Measurements from ENCODE around the gene ZG16. TPM values are rescaled to one million over a fixed set of nuclear protein-coding genes. Genes with fewer than 3 reads are reported as not detected.
A peak's percentile ranks its signal among the peaks of the same experiment; 100 is the strongest.
"Not testable (repeated sequence)": the region's sequence is repeated elsewhere in the genome, so short reads cannot be mapped to it uniquely, and the experiment has no call there.

Gene ZG16
- total RNA-seq, 1 donor from 2014 or later = not detected

GRCh38 chr16:29736112-29736511 lies 41.9 kb upstream of the ZG16 start:
- Mint-ChIP-seq H3K27me3 (ENCODE audit: unreplicated experiment) (no peaks in the 10 kb centered on the region), H3K9me3 (ENCODE audit: unreplicated experiment) (no peaks in the 10 kb centered on the region), H3K36me3 (ENCODE audit: low read depth, unreplicated experiment) (peaks cover 8% of the 10 kb centered on the region), H3K27ac (ENCODE audit: unreplicated experiment) (no peak overlapping the region), H3K4me1 (ENCODE audit: unreplicated experiment) (peaks cover 3% of the 10 kb centered on the region), H3K4me3 (ENCODE audit: unreplicated experiment) (no peak overlapping the region)
- no peak for DNase-seq (ENCODE audit: low spot score)
- TF ChIP-seq CTCF (IDR thresholded peaks at IDR 0.05; ENCODE audit: unreplicated experiment) = no peak

GRCh38 chr16:29736764-29737163 lies 41.3 kb upstream of the ZG16 start:
- Mint-ChIP-seq H3K27ac (ENCODE audit: unreplicated experiment) (no peak overlapping the region), H3K4me1 (ENCODE audit: unreplicated experiment) (peaks cover 3% of the 10 kb centered on the region), H3K4me3 (ENCODE audit: unreplicated experiment) (no peak overlapping the region), H3K27me3 (ENCODE audit: unreplicated experiment) (no peaks in the 10 kb centered on the region), H3K36me3 (ENCODE audit: low read depth, unreplicated experiment) (peaks cover 8% of the 10 kb centered on the region), H3K9me3 (ENCODE audit: unreplicated experiment) (no peaks in the 10 kb centered on the region)
- no peak for DNase-seq (ENCODE audit: low spot score)
- TF ChIP-seq CTCF (IDR thresholded peaks at IDR 0.05; ENCODE audit: unreplicated experiment) = no peak

GRCh38 chr16:29737713-29738112 lies 40.3 kb upstream of the ZG16 start:
- H3K4me3 Mint-ChIP-seq (ENCODE audit: unreplicated experiment) = no peak overlapping the region
- peaks cover 4% of the 10 kb centered on the region for H3K36me3 Mint-ChIP-seq (ENCODE audit: low read depth, unreplicated experiment)
- no peak for DNase-seq (ENCODE audit: low spot score)
- no peaks in the 10 kb centered on the region for H3K27me3 Mint-ChIP-seq (ENCODE audit: unreplicated experiment)
- no peak for TF ChIP-seq CTCF (IDR thresholded peaks at IDR 0.05; ENCODE audit: unreplicated experiment)
- H3K9me3 Mint-ChIP-seq (ENCODE audit: unreplicated experiment) = no peaks in the 10 kb centered on the region
- no peak overlapping the region for H3K27ac Mint-ChIP-seq (ENCODE audit: unreplicated experiment)
- H3K4me1 Mint-ChIP-seq (ENCODE audit: unreplicated experiment) = peaks cover 3% of the 10 kb centered on the region

- no peak for TF ChIP-seq CTCF (IDR thresholded peaks at IDR 0.05; ENCODE audit: unreplicated experiment)
- no peak for DNase-seq (ENCODE audit: low spot score)
- H3K4me3 Mint-ChIP-seq (ENCODE audit: unreplicated experiment) = no peak overlapping the region
- H3K4me1 Mint-ChIP-seq (ENCODE audit: unreplicated experiment) = peaks cover 3% of the 10 kb centered on the region
- no peak overlapping the region for H3K27ac Mint-ChIP-seq (ENCODE audit: unreplicated experiment)
- no peaks in the 10 kb centered on the region for H3K9me3 Mint-ChIP-seq (ENCODE audit: unreplicated experiment)
- peaks cover 4% of the 10 kb centered on the region for H3K36me3 Mint-ChIP-seq (ENCODE audit: low read depth, unreplicated experiment)
- H3K27me3 Mint-ChIP-seq (ENCODE audit: unreplicated experiment) = no peaks in the 10 kb centered on the region
These were observed 39.5 kb upstream of the ZG16 start for GRCh38 chr16:29738514-29738913.

- not testable (repeated sequence) for H3K27me3 Mint-ChIP-seq (ENCODE audit: unreplicated experiment); H3K4me1 Mint-ChIP-seq (ENCODE audit: unreplicated experiment); H3K36me3 Mint-ChIP-seq (ENCODE audit: low read depth, unreplicated experiment); H3K9me3 Mint-ChIP-seq (ENCODE audit: unreplicated experiment); DNase-seq (ENCODE audit: low spot score); H3K27ac Mint-ChIP-seq (ENCODE audit: unreplicated experiment); H3K4me3 Mint-ChIP-seq (ENCODE audit: unreplicated experiment)
These were observed 38.0 kb upstream of the ZG16 start for GRCh38 chr16:29739927-29740629.

GRCh38 chr16:29740630-29741015 lies 37.4 kb upstream of the ZG16 start:
- not testable (repeated sequence) for H3K27me3 Mint-ChIP-seq (ENCODE audit: unreplicated experiment); H3K4me1 Mint-ChIP-seq (ENCODE audit: unreplicated experiment); H3K36me3 Mint-ChIP-seq (ENCODE audit: low read depth, unreplicated experiment); H3K9me3 Mint-ChIP-seq (ENCODE audit: unreplicated experiment); H3K4me3 Mint-ChIP-seq (ENCODE audit: unreplicated experiment); DNase-seq (ENCODE audit: low spot score)
- H3K27ac Mint-ChIP-seq (ENCODE audit: unreplicated experiment) = peak overlapping the region; percentile 16

All from endothelial cell (in vitro differentiated cells).